HCT116 (cell line): Measurements from ENCODE around the gene ACP5. TPM values are rescaled to one million over a fixed set of nuclear protein-coding genes. Genes with fewer than 3 reads are reported as not detected.
"Not testable (repeated sequence)": the region's sequence is repeated elsewhere in the genome, so short reads cannot be mapped to it uniquely, and the experiment has no call there.

ENCODE experiments used
- ATAC-seq: fragments of 200-7000 bp; cut with Tn5 transposase; 2 replicates; pipeline ENCODE4 v1.9.1; 2020; ENCODE audit warnings: mild to moderate bottlenecking, moderate library complexity
- BruUV-seq: library from RNA; stranded (reverse); fragments of 400-500 nt; replicated peaks from 2 replicates; lab custom pipeline; 2021; lab: Mats Ljungman, UMichigan
- CTCF ChIA-PET: fragments of 300-600 bp; sonication (Branson Sonifier 250); formaldehyde crosslinking; loops from one replicate; lab custom pipeline; 2021; ENCODE audit warnings: antibody characterized with exemption; lab: Charles Lee
- POLR2A ChIA-PET: fragments of 300-600, 350-600 bp; sonication (Branson Sonifier 250); formaldehyde crosslinking; loops from one replicate; lab custom pipeline; 2021; ENCODE audit warnings: antibody characterized with exemption; lab: Charles Lee
- RAD21 ChIA-PET, 2 experiments: fragments of 300-600 bp; sonication (Branson Sonifier 250); formaldehyde crosslinking; loops; one replicate each; lab custom pipeline; 2023; ENCODE audit warnings: low total read pairs in 2 of 2; ENCODE audit not compliant: uncharacterized antibody in 2 of 2, unreplicated experiment in 2 of 2, low non-redundant PET in 1 of 2; lab: Charles Lee
- DNase-seq: peaks from one replicate; pipeline ENCODE4 v3.0.0-alpha.2; 2010; ENCODE audit warnings: low read depth, low spot score
- H2AFZ ChIP-seq: fragments of 200-600 bp; shearing (Covaris generic), sonication (generic); 2 replicates; pipeline ENCODE4 v1.6.1; 2017; ENCODE audit warnings: low read depth, mixed run types, mixed read lengths, antibody characterized with exemption, low read length; ENCODE audit not compliant: poor library complexity, severe bottlenecking
- H3K27ac ChIP-seq: 2 replicates; pipeline ENCODE4 v1.5.1; 2012; ENCODE audit warnings: low read depth, low read length
- H3K27me3 ChIP-seq: fragments of 200-600 bp; sonication (generic); 2 replicates; pipeline ENCODE4 v1.6.1; 2016; ENCODE audit warnings: mixed run types, low read length, mixed read lengths; ENCODE audit not compliant: insufficient read depth
- H3K36me3 ChIP-seq, 2 experiments: fragments of 200-500 bp in 1 of 2; fragments of 200-600 bp in 1 of 2; sonication (Bioruptor generic) in 1 of 2; sonication (generic) in 1 of 2; 2 replicates each; pipeline versions ENCODE4 v1.5.1 to v1.6.1; 2014 to 2016; ENCODE audit warnings: low read length in 2 of 2, inconsistent platforms in 1 of 2, mixed read lengths in 1 of 2, mixed run types in 1 of 2; ENCODE audit not compliant: insufficient read depth in 2 of 2, control insufficient read depth in 1 of 2
- H3K4me1 ChIP-seq, 2 experiments: fragments of 200-600 bp in 1 of 2; sonication (generic) in 1 of 2; 2 replicates each; pipeline versions ENCODE4 v1.5.1 to v1.6.1; 2012 to 2017; ENCODE audit warnings: low read length in 2 of 2, inconsistent platforms in 1 of 2, mild to moderate bottlenecking in 1 of 2, mixed read lengths in 1 of 2, mixed run types in 1 of 2, moderate library complexity in 1 of 2; ENCODE audit not compliant: insufficient read depth in 2 of 2, control insufficient read depth in 1 of 2
- H3K4me2 ChIP-seq: fragments of 200-600 bp; sonication (generic); 2 replicates; pipeline ENCODE4 v1.6.1; 2017; ENCODE audit warnings: mixed run types, low read length, mixed read lengths
- H3K4me3 ChIP-seq, 2 experiments: fragments of 200-600 bp in 1 of 2; sonication (generic) in 1 of 2; replicated peaks in 1 of 2; 2 replicates each; pipeline ENCODE4 v1.5.1; 2011 to 2016; ENCODE audit warnings: low read length in 2 of 2, control low read depth in 1 of 2, low read depth in 1 of 2, mild to moderate bottlenecking in 1 of 2, mixed read lengths in 1 of 2, mixed run types in 1 of 2
- H3K79me2 ChIP-seq: fragments of 200-600 bp; sonication (generic); 2 replicates; pipeline ENCODE4 v1.6.1; 2017; ENCODE audit warnings: mild to moderate bottlenecking, mixed run types, low read length, moderate library complexity, mixed read lengths; ENCODE audit not compliant: insufficient read depth
- H3K9ac ChIP-seq: fragments of 200-600 bp; sonication (generic); 2 replicates; pipeline ENCODE4 v1.6.1; 2016; ENCODE audit warnings: low read length, mixed read lengths
- H3K9me2 ChIP-seq: fragments of 200-600 bp; sonication (generic), shearing (Covaris generic); 2 replicates; pipeline ENCODE4 v1.6.1; 2017; ENCODE audit warnings: mixed run types, mild to moderate bottlenecking, moderate library complexity; ENCODE audit not compliant: insufficient read depth
- H3K9me3 ChIP-seq, 2 experiments: fragments of 200-500 bp in 1 of 2; fragments of 200-600 bp in 1 of 2; sonication (Bioruptor generic) in 1 of 2; sonication (generic) in 1 of 2; 2 replicates each; pipeline ENCODE4 v1.6.1; 2014 to 2017; ENCODE audit warnings: low read length in 2 of 2, mixed read lengths in 2 of 2, inconsistent platforms in 1 of 2, low read depth in 1 of 2, mild to moderate bottlenecking in 1 of 2, mixed run types in 1 of 2, moderate library complexity in 1 of 2; ENCODE audit not compliant: control insufficient read depth in 1 of 2, insufficient read depth in 1 of 2
- H4K20me1 ChIP-seq: fragments of 200-600 bp; sonication (generic), shearing (Covaris generic); 2 replicates; pipeline ENCODE4 v1.6.1; 2017; ENCODE audit warnings: mixed run types, mild to moderate bottlenecking, moderate library complexity; ENCODE audit not compliant: insufficient read depth
- ATF3 ChIP-seq: IDR thresholded peaks from 2 replicates; pipeline ENCODE4 v1.6.1; 2012
- CBX3 ChIP-seq: IDR thresholded peaks from 2 replicates; pipeline ENCODE4 v1.6.1; 2012; ENCODE audit warnings: low read depth
- CEBPB ChIP-seq: IDR thresholded peaks from 2 replicates; pipeline ENCODE4 v1.6.1; 2012; ENCODE audit warnings: low read depth
- EGR1 ChIP-seq: IDR thresholded peaks from 2 replicates; pipeline ENCODE4 v1.6.1; 2012; ENCODE audit warnings: low read depth
- ELF1 ChIP-seq: IDR thresholded peaks from 2 replicates; pipeline ENCODE4 v1.6.1; 2012; ENCODE audit warnings: low read depth, borderline replicate concordance
- EZH2 ChIP-seq: fragments of 200-600 bp; sonication (generic); IDR thresholded peaks from 2 replicates; pipeline ENCODE4 v1.6.1; 2017; ENCODE audit warnings: antibody characterized with exemption, mixed run types
- EZH2phosphoT487 ChIP-seq: fragments of 200-600 bp; IDR thresholded peaks from 2 replicates; pipeline ENCODE4 v1.6.1; 2018; ENCODE audit warnings: antibody characterized with exemption, borderline replicate concordance
- MAX ChIP-seq: IDR thresholded peaks from 2 replicates; pipeline ENCODE4 v1.6.1; 2012
- POLR2AphosphoS5 ChIP-seq: IDR thresholded peaks from 2 replicates; pipeline ENCODE4 v1.6.1; 2011; ENCODE audit warnings: mild to moderate bottlenecking, low read depth, low read length, moderate library complexity
- RAD21 ChIP-seq: IDR thresholded peaks from 2 replicates; pipeline ENCODE4 v1.6.1; 2012; ENCODE audit warnings: low read depth, mild to moderate bottlenecking
- REST ChIP-seq: IDR thresholded peaks from 2 replicates; pipeline ENCODE4 v1.6.1; 2012; ENCODE audit warnings: low read depth
- SRF ChIP-seq: IDR thresholded peaks from 2 replicates; pipeline ENCODE4 v1.6.1; 2012; ENCODE audit warnings: low read depth
- ZBTB33 ChIP-seq: IDR thresholded peaks from 2 replicates; pipeline ENCODE4 v1.6.1; 2011; ENCODE audit warnings: mild to moderate bottlenecking, low read length, moderate library complexity; ENCODE audit not compliant: insufficient replicate concordance; ENCODE audit errors: extremely low read depth
- ZFX ChIP-seq: fragments of 450-650 bp; IDR thresholded peaks from 2 replicates; pipeline ENCODE4 v1.6.1; 2017
- intact Hi-C: fragments of 100-400 bp; cut with micrococcal nuclease; formaldehyde crosslinking; loops from 2 replicates; pipeline ENCODE4 v1.10.0; 2022
- total RNA-seq: library from RNA; stranded (reverse); gene quantifications from one replicate; pipeline ENCODE4 v1.2.1, GENCODE V29; 2021; ENCODE audit not compliant: unreplicated experiment

The ACP5 gene
- total RNA-seq, 1 experiment from 2014 or later: 1.2 TPM

GRCh38 chr19:11624069-11624463 lies 46.6 kb upstream of the ACP5 start (continued):
- no peak for TF ChIP-seq EZH2
- no peak for TF ChIP-seq SRF

GRCh38 chr19:11622401-11622800 lies 45.0 kb upstream of the ACP5 start:
- H3K9me2 ChIP-seq, H3K4me1 ChIP-seq, H3K4me3 ChIP-seq, RAD21 ChIA-PET, H4K20me1 ChIP-seq, H3K27me3 ChIP-seq, H3K4me2 ChIP-seq, H3K27ac ChIP-seq, POLR2A ChIA-PET, H3K79me2 ChIP-seq, H2AFZ ChIP-seq, intact Hi-C loops, CTCF ChIA-PET, ATAC-seq, H3K9ac ChIP-seq, BruUV-seq, DNase-seq: not testable (repeated sequence)
- Histone ChIP-seq H3K9me3 (peaks cover 11 to 16% of the 10 kb centered on the region in 2 experiments; a peak in 3 of 4 replicates), H3K36me3 (peaks cover 22 to 38% of the 10 kb centered on the region in 2 experiments)

- H3K4me1 ChIP-seq: no peaks in the 10 kb centered on the region
- intact Hi-C loops: no loop called here
- peaks cover 24 to 29% of the 10 kb centered on the region in 2 experiments; a peak in 3 of 4 replicates for H3K9me3 ChIP-seq
- H4K20me1 ChIP-seq: no peaks in the 10 kb centered on the region
- H3K27ac ChIP-seq: no peak overlapping the region
- no peaks in the 10 kb centered on the region for H3K9me2 ChIP-seq
- DNase-seq (no peak), ATAC-seq (no peak)
- ChIA-PET CTCF (no interaction called here), POLR2A (no interaction called here), RAD21 (no interaction called here)
- TF ChIP-seq POLR2AphosphoS5 (no peak), EZH2phosphoT487 (no peak), REST (no peak), EGR1 (no peak), SRF (no peak), ZFX (no peak), ZBTB33 (no peak), MAX (no peak), ELF1 (no peak), ATF3 (no peak), CEBPB (no peak), RAD21 (no peak), CBX3 (no peak)
- no peak overlapping the region for H3K4me2 ChIP-seq
- H2AFZ ChIP-seq: no peak overlapping the region
- peaks cover 38 to 52% of the 10 kb centered on the region in 2 experiments for H3K36me3 ChIP-seq
- H3K9ac ChIP-seq: no peak overlapping the region
- no TSS peak for BruUV-seq
- no peaks in the 10 kb centered on the region for H3K27me3 ChIP-seq
- no peak overlapping the region for H3K4me3 ChIP-seq
- no peaks in the 10 kb centered on the region for H3K79me2 ChIP-seq
Observed at GRCh38 chr19:11620553-11620952, 43.1 kb upstream of the ACP5 start.
